K562 (cell line): ENCODE data around the gene BICDL1. TPM values are rescaled to one million over a fixed set of nuclear protein-coding genes. Genes with fewer than 3 reads are reported as not detected.

Source experiments
- ATAC-seq: fragments of 200-7000 bp; cut with Tn5 transposase; 3 replicates; pipeline ENCODE4 v1.9.1; 2020; ENCODE audit warnings: moderate library complexity
- BruUV-seq: library from RNA; stranded (reverse); fragments of 400-500 nt; replicated peaks from 2 replicates; lab custom pipeline; 2021; lab: Mats Ljungman, UMichigan
- CTCF ChIA-PET: fragments of 300-600 bp; formaldehyde crosslinking; extraction: SDS; loops from one replicate; lab custom pipeline; 2021; ENCODE audit warnings: low intra/inter-chr PET ratio; lab: Yijun Ruan, JAX
- POLR2A ChIA-PET: fragments of 300-600, 350-650 bp; sonication (Branson Sonifier 250); formaldehyde crosslinking; extraction: SDS; loops from one replicate; lab custom pipeline; 2021; ENCODE audit warnings: antibody characterized with exemption, inconsistent platforms; lab: Yijun Ruan, JAX
- DNase-seq, 4 experiments: peaks; one replicate each; pipeline versions ENCODE4 v3.0.0 to v3.0.0-alpha.2; 2011 to 2018; ENCODE audit warnings: low spot score in 3 of 4, mixed read lengths in 3 of 4; ENCODE audit errors: extremely low read depth in 1 of 4
- FAIRE-seq: peaks from 2 replicates; lab custom pipeline; 2011; peaks lifted over from hg19 to GRCh38; lab: Jason Lieb, UNC
- H2AFZ ChIP-seq: 2 replicates; pipeline ENCODE4 v1.6.0; 2011; ENCODE audit warnings: low read depth, low read length, control low read depth, inconsistent platforms
- H3K27ac ChIP-seq: fragments of 200-600 bp; 3 replicates; pipeline ENCODE4 v1.8.0; 2011; ENCODE audit warnings: low read depth, mild to moderate bottlenecking, control low read depth, inconsistent platforms, low read length, moderate library complexity, mixed read lengths; ENCODE audit errors: extremely low read depth
- H3K27me3 ChIP-seq, 2 experiments: fragments of 300-600 bp in 1 of 2; 2 replicates in 1 of 2; 3 replicates in 1 of 2; pipeline versions ENCODE4 v1.6.0 to v1.8.0; 2011; ENCODE audit warnings: inconsistent platforms in 2 of 2, low read length in 2 of 2, mild to moderate bottlenecking in 1 of 2, mixed read lengths in 1 of 2, moderate library complexity in 1 of 2; ENCODE audit not compliant: control insufficient read depth in 2 of 2, insufficient read depth in 2 of 2
- H3K36me3 ChIP-seq: fragments of 300-600 bp; 3 replicates; pipeline ENCODE4 v1.8.0; 2011; ENCODE audit warnings: mild to moderate bottlenecking, low read length, inconsistent platforms; ENCODE audit not compliant: control insufficient read depth, insufficient read depth
- H3K4me1 ChIP-seq, 2 experiments: fragments of 200-600 bp in 1 of 2; replicated peaks in 1 of 2; 2 replicates in 1 of 2; 3 replicates in 1 of 2; pipeline versions ENCODE4 v1.5.1 to v1.8.0; 2011; ENCODE audit warnings: inconsistent platforms in 2 of 2, low read length in 2 of 2, mild to moderate bottlenecking in 1 of 2, mixed read lengths in 1 of 2, moderate library complexity in 1 of 2; ENCODE audit not compliant: control insufficient read depth in 2 of 2, insufficient read depth in 2 of 2
- H3K4me2 ChIP-seq: 2 replicates; pipeline ENCODE4 v1.6.1; 2011; ENCODE audit warnings: low read length, control low read depth, inconsistent platforms, mixed read lengths; ENCODE audit not compliant: insufficient read depth
- H3K4me3 ChIP-seq: fragments of 200-600 bp; sonication (generic), shearing (Covaris generic); 2 replicates; pipeline ENCODE4 v1.5.1; 2016; ENCODE audit warnings: control low read depth, inconsistent platforms
- H3K79me2 ChIP-seq: fragments of 200-600 bp; 3 replicates; pipeline ENCODE4 v1.8.0; 2011; ENCODE audit warnings: low read length, inconsistent platforms; ENCODE audit not compliant: control insufficient read depth, insufficient read depth
- H3K9ac ChIP-seq, 2 experiments: 2 replicates each; pipeline versions ENCODE4 v1.6.0 to v1.6.1; 2011; ENCODE audit warnings: low read depth in 2 of 2, low read length in 2 of 2, control low read depth in 1 of 2, inconsistent platforms in 1 of 2, mild to moderate bottlenecking in 1 of 2, mixed read lengths in 1 of 2; ENCODE audit not compliant: insufficient read depth in 1 of 2
- H3K9me1 ChIP-seq: one replicate; pipeline ENCODE4 v1.6.0; 2011; ENCODE audit warnings: inconsistent platforms, mild to moderate bottlenecking, low read length, moderate library complexity; ENCODE audit not compliant: control insufficient read depth, insufficient read depth
- H3K9me3 ChIP-seq: replicated peaks from 2 replicates; pipeline ENCODE4 v1.5.1; 2011; ENCODE audit warnings: low read depth, low read length, inconsistent platforms; ENCODE audit not compliant: control insufficient read depth, insufficient read depth
- H4K20me1 ChIP-seq: replicated peaks from 2 replicates; pipeline ENCODE4 v1.6.1; 2011; ENCODE audit warnings: low read length, inconsistent platforms, mixed read lengths; ENCODE audit not compliant: control insufficient read depth, insufficient read depth
- HMGN3 ChIP-seq: IDR thresholded peaks from 2 replicates; pipeline ENCODE4 v1.6.1; 2011; ENCODE audit warnings: borderline replicate concordance, low read depth, mild to moderate bottlenecking, mixed read lengths, low read length; ENCODE audit not compliant: insufficient read length; ENCODE audit errors: extremely low read depth
- HOXB6 ChIP-seq: fragments of 250-450 bp; sonication (Bioruptor Pico); IDR thresholded peaks from 2 replicates; pipeline ENCODE4 v1.5.1; 2022; ENCODE audit warnings: mild to moderate bottlenecking, borderline replicate concordance
- NFIC ChIP-seq: fragments of 450-650 bp; IDR thresholded peaks from 2 replicates; pipeline ENCODE4 v1.6.1; 2017; ENCODE audit warnings: mild to moderate bottlenecking, inconsistent platforms
- PTTG1 ChIP-seq: fragments of 450-650 bp; IDR thresholded peaks from 2 replicates; pipeline ENCODE4 v1.6.1; 2016; ENCODE audit warnings: low read depth, mild to moderate bottlenecking, missing genetic modification characterization, missing compliant biosample characterization
- YBX1 ChIP-seq: fragments of 450-650 bp; IDR thresholded peaks from 2 replicates; pipeline ENCODE4 v1.7.1; 2016; ENCODE audit warnings: mild to moderate bottlenecking
- WGBS: fragments of 100-300 bp; shearing (Covaris generic); methylation state at CpG from one replicate; pipeline ENCODE4 v1.1.6; 2016; ENCODE audit warnings: low coverage, mixed read lengths; ENCODE audit not compliant: insufficient coverage; ENCODE audit errors: missing lambda C conversion rate; 5-methylcytosine and 5-hydroxymethylcytosine counted together
- in situ Hi-C: fragments of 300-500 bp; cut with MboI; formaldehyde crosslinking; loops from 4 replicates; pipeline ENCODE4 v1.15.0; 2018; ENCODE audit warnings: inconsistent platforms, mixed read lengths
- intact Hi-C: fragments of 100-400 bp; cut with micrococcal nuclease; formaldehyde crosslinking; loops from 2 replicates; pipeline ENCODE4 v1.14.2; 2022
- polyA plus RNA-seq, 8 experiments: library from polyadenylated mRNA; depleted of rRNA in 4 of 8; stranded (reverse) in 5 of 8; unstranded in 3 of 8; fragments of >200 nt; fragmentation: Nextera tagmentation in 2 of 8; fragmentation: Illumina TruSeq in 1 of 8; extraction: Ambion mirVana in 2 of 8; extraction: Trizol in 1 of 8; gene quantifications; 2 replicates each; pipeline versions ENCODE4 v1.2.1 to v1.2.3, GENCODE V29; 2011 to 2014; ENCODE audit warnings: inconsistent platforms in 1 of 8, missing spikeins in 1 of 8
- total RNA-seq, 7 experiments: library from RNA; depleted of rRNA in 6 of 7; stranded (reverse); fragments of >200 nt in 6 of 7; fragmentation: Illumina TruSeq in 2 of 7; extraction: Trizol in 2 of 7; gene quantifications; 2 replicates each; pipeline versions ENCODE4 v1.2.1 to v1.2.3, GENCODE V29; 2011 to 2021; ENCODE audit warnings: low replicate concordance in 1 of 7
- TF ChIP-seq, protein P1 (sequence below): sonication (generic); formaldehyde crosslinking; IDR thresholded peaks from 2 replicates; pipeline ENCODE4 v1.8.0; 2022; ENCODE audit warnings: missing genetic modification reagents, mild to moderate bottlenecking, borderline replicate concordance
- TF ChIP-seq, protein P2 (sequence below), 3 experiments: IDR thresholded peaks in 2 of 3; conservative IDR thresholded peaks in 1 of 3; 2 replicates each; pipeline ENCODE4 v1.5.1; 2011 to 2012; ENCODE audit warnings: low read length in 3 of 3, mild to moderate bottlenecking in 3 of 3, control low read depth in 2 of 3, improper control_type of control experiment in 1 of 3, inconsistent platforms in 1 of 3, low read depth in 1 of 3, mixed read lengths in 1 of 3, moderate library complexity in 1 of 3; ENCODE audit not compliant: insufficient read depth in 2 of 3
- TF ChIP-seq, protein P3 (sequence below): fragments of 450-650 bp; formaldehyde crosslinking; IDR thresholded peaks from 2 replicates; pipeline ENCODE4 v1.4.0; 2020; ENCODE audit warnings: mild to moderate bottlenecking, mixed read lengths
- TF ChIP-seq, protein P4 (sequence below): fragments of 250-450 bp; sonication (Bioruptor Pico); IDR thresholded peaks from 2 replicates; pipeline ENCODE4 v1.8.0; 2022; ENCODE audit warnings: inconsistent platforms
- TF ChIP-seq, protein P5 (sequence below): sonication (generic); IDR thresholded peaks from 2 replicates; pipeline ENCODE4 v1.6.1; 2016

The BICDL1 gene
- total and polyA plus RNA-seq, 9 of the 15 experiments (the other 6 are each of a cell fraction or from before 2014, with no cell fraction given), result 0.06 to 2.0 (median 0.58) TPM

DNA sequence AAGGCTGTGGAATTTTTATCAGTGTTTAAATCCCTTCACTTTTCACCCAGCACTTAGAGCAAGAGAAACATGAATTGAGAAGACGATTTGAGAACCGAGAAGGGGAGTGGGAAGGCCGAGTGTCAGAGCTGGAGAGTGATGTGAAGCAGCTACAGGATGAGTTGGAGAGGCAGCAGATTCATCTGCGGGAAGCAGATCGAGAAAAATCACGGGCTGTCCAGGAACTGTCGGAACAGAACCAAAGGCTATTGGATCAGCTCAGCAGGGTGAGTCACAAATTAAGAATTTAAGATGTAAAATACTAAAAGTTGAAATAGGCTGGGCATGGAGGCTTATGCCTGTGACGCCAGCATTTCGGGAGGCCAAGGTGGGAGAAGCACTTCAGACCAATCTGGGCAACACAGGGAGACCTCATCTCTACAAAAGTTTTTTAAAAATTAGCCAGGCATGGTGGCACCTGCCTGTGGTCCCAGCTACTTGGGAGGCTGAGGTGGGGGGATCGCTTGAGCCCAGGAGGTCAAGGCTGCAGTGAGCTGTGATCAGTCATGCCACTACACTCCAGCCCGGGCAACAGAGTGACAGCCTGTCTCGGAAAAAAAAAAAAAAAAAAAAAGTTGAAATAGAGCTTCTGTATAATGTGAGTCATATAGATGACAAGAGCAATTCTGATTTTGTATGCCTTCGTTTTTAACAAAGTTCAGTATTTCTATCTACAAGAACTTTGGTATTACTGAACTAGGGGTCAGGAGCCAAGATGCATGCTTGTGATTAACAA lies 9.6 kb downstream of the BICDL1 start:
- Histone ChIP-seq H4K20me1 (no peaks in the 10 kb centered on the region), H3K9ac (no peak overlapping the region), H3K9me3 (no peaks in the 10 kb centered on the region), H3K79me2 (no peaks in the 10 kb centered on the region), H2AFZ (no peak overlapping the region), H3K36me3 (no peaks in the 10 kb centered on the region), H3K4me1 (no peaks in the 10 kb centered on the region), H3K9me1 (no peaks in the 10 kb centered on the region), H3K27ac (no peak overlapping the region), H3K4me2 (no peak overlapping the region), H3K4me3 (no peak overlapping the region), H3K27me3 (peaks cover 21 to 23% of the 10 kb centered on the region in 2 experiments; a peak in 4 of 5 replicates)
- no peak for DNase-seq
- in situ Hi-C loops (no loop called here), intact Hi-C loops (no loop called here)
- BruUV-seq, result no TSS peak
- FAIRE-seq, result no peak
- ATAC-seq, result no peak
- 4% methylated on average over 12 of the region's 13 CpGs for WGBS
- CTCF ChIA-PET, result no interaction called here
- TF ChIP-seq, protein P1, sequence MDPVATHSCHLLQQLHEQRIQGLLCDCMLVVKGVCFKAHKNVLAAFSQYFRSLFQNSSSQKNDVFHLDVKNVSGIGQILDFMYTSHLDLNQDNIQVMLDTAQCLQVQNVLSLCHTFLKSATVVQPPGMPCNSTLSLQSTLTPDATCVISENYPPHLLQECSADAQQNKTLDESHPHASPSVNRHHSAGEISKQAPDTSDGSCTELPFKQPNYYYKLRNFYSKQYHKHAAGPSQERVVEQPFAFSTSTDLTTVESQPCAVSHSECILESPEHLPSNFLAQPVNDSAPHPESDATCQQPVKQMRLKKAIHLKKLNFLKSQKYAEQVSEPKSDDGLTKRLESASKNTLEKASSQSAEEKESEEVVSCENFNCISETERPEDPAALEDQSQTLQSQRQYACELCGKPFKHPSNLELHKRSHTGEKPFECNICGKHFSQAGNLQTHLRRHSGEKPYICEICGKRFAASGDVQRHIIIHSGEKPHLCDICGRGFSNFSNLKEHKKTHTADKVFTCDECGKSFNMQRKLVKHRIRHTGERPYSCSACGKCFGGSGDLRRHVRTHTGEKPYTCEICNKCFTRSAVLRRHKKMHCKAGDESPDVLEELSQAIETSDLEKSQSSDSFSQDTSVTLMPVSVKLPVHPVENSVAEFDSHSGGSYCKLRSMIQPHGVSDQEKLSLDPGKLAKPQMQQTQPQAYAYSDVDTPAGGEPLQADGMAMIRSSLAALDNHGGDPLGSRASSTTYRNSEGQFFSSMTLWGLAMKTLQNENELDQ, result no peak
- TF ChIP-seq HOXB6 (CRISPR knock-in tag), result no peak
- TF ChIP-seq, protein P2, sequence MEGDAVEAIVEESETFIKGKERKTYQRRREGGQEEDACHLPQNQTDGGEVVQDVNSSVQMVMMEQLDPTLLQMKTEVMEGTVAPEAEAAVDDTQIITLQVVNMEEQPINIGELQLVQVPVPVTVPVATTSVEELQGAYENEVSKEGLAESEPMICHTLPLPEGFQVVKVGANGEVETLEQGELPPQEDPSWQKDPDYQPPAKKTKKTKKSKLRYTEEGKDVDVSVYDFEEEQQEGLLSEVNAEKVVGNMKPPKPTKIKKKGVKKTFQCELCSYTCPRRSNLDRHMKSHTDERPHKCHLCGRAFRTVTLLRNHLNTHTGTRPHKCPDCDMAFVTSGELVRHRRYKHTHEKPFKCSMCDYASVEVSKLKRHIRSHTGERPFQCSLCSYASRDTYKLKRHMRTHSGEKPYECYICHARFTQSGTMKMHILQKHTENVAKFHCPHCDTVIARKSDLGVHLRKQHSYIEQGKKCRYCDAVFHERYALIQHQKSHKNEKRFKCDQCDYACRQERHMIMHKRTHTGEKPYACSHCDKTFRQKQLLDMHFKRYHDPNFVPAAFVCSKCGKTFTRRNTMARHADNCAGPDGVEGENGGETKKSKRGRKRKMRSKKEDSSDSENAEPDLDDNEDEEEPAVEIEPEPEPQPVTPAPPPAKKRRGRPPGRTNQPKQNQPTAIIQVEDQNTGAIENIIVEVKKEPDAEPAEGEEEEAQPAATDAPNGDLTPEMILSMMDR (IDR thresholded peaks at IDR 0.05 in 2 of 3, conservative IDR thresholded peaks at IDR 0.05 in 1 of 3; ENCODE audit: insufficient read depth in 2 of 3, low read depth in 1 of 3, low read length in 3 of 3), result no peak
- TF ChIP-seq, protein P3, sequence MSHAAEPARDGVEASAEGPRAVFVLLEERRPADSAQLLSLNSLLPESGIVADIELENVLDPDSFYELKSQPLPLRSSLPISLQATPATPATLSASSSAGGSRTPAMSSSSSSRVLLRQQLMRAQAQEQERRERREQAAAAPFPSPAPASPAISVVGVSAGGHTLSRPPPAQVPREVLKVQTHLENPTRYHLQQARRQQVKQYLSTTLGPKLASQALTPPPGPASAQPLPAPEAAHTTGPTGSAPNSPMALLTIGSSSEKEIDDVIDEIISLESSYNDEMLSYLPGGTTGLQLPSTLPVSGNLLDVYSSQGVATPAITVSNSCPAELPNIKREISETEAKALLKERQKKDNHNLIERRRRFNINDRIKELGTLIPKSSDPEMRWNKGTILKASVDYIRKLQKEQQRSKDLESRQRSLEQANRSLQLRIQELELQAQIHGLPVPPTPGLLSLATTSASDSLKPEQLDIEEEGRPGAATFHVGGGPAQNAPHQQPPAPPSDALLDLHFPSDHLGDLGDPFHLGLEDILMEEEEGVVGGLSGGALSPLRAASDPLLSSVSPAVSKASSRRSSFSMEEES (CRISPR knock-in tag), result no peak
- no peak for TF ChIP-seq NFIC
- TF ChIP-seq, protein P4, sequence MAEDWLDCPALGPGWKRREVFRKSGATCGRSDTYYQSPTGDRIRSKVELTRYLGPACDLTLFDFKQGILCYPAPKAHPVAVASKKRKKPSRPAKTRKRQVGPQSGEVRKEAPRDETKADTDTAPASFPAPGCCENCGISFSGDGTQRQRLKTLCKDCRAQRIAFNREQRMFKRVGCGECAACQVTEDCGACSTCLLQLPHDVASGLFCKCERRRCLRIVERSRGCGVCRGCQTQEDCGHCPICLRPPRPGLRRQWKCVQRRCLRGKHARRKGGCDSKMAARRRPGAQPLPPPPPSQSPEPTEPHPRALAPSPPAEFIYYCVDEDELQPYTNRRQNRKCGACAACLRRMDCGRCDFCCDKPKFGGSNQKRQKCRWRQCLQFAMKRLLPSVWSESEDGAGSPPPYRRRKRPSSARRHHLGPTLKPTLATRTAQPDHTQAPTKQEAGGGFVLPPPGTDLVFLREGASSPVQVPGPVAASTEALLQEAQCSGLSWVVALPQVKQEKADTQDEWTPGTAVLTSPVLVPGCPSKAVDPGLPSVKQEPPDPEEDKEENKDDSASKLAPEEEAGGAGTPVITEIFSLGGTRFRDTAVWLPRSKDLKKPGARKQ, result no peak
- no peak for TF ChIP-seq HMGN3
- no peak for TF ChIP-seq PTTG1
- no peak for TF ChIP-seq YBX1
- TF ChIP-seq, protein P5, sequence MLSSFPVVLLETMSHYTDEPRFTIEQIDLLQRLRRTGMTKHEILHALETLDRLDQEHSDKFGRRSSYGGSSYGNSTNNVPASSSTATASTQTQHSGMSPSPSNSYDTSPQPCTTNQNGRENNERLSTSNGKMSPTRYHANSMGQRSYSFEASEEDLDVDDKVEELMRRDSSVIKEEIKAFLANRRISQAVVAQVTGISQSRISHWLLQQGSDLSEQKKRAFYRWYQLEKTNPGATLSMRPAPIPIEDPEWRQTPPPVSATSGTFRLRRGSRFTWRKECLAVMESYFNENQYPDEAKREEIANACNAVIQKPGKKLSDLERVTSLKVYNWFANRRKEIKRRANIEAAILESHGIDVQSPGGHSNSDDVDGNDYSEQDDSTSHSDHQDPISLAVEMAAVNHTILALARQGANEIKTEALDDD, result no peak
- POLR2A ChIA-PET, result interaction anchor here (0.5 to 1.5 kb wide), 2 partner anchors 24 to 210 kb away, joined by 3 read pairs; no protein-coding TSS in a partner anchor
